GM12873 (cell line): ENCODE data around the gene GNAZ.

Experiments used
- TF ChIP-seq, protein P1 (sequence below): IDR thresholded peaks from 2 replicates; pipeline ENCODE4 v1.5.1; 2012; ENCODE audit warnings: low read depth, mild to moderate bottlenecking, moderate library complexity, low read length, control low read depth; ENCODE audit not compliant: insufficient read depth; ENCODE audit errors: missing control alignments

GNAZ gene

GRCh38 chr22:23147617-23148387 lies 77.5 kb downstream of the GNAZ start:
- TF ChIP-seq, protein P1, sequence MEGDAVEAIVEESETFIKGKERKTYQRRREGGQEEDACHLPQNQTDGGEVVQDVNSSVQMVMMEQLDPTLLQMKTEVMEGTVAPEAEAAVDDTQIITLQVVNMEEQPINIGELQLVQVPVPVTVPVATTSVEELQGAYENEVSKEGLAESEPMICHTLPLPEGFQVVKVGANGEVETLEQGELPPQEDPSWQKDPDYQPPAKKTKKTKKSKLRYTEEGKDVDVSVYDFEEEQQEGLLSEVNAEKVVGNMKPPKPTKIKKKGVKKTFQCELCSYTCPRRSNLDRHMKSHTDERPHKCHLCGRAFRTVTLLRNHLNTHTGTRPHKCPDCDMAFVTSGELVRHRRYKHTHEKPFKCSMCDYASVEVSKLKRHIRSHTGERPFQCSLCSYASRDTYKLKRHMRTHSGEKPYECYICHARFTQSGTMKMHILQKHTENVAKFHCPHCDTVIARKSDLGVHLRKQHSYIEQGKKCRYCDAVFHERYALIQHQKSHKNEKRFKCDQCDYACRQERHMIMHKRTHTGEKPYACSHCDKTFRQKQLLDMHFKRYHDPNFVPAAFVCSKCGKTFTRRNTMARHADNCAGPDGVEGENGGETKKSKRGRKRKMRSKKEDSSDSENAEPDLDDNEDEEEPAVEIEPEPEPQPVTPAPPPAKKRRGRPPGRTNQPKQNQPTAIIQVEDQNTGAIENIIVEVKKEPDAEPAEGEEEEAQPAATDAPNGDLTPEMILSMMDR: no peak

DNA sequence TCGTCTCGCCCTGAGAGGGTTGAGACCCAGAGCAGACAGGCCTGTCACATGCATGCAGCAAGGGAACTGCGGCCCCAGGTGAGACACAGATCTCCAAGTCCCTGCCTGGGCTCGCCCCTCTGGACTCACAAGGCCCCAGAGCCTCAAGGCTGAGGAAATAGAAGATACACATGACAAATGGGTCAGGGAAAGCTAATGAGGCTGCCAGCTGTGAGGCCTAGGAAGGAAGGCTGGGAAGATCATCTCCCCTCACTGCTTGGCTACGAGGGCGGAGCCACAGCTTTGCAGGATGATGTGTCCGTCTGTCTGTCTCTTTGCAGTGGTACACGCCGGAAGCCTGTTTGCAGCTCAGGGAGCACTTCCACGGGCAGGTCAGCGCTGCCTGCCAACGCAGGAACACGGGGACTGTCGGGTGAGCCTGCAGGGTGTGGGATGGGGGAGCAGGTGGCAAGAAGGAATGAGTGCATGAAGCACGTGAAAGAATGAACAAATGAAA lies 79.5 kb downstream of the GNAZ start:
- TF ChIP-seq, protein P1: no peak

GRCh38 chr22:23150762-23151161 lies 80.4 kb downstream of the GNAZ start:
- TF ChIP-seq, protein P1: no peak

- TF ChIP-seq, protein P1: no peak
Observed at GRCh38 chr22:23151827-23152226, 81.5 kb downstream of the GNAZ start.

DNA sequence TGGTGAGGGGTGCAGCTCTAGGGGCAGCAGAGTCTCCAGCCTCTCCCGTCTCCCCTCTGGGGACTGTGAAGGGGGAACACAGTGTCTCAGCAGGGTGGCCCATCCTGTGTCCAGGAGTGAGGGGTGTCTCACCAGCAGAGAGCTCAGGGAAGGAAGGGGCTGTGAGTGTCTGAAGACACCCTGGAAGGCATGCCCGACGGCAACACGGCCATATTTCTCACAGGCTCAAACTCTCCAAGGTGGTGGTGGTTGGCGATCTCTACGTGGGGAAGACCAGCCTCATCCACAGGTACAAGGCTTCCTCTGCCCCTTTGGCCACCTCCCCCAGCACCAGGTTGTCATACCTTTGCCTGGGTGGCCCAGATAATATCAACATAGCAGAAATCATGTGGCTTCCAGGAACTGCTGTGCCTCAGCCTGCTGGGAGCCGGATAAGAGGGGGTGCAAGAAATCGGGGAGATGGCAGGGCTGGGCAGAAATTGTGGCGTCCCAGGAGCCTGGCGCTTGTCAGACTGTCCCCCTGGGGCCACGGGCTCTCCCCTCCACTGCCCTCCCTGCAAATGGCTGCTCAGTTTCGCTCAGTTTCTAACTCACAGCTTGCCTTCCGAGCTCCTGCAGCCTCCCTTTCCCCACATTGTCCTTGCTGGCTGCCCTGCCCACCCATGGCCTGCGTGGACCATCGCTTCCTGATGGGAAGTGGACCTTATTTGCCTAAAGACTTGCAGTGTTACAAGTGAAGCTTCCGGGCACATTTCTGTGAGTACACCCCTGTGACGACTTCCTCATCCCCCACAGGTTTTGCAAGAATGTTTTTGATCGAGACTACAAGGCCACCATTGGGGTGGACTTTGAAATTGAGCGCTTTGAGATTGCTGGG lies 82.2 kb downstream of the GNAZ start:
- TF ChIP-seq, protein P1: no peak

DNA sequence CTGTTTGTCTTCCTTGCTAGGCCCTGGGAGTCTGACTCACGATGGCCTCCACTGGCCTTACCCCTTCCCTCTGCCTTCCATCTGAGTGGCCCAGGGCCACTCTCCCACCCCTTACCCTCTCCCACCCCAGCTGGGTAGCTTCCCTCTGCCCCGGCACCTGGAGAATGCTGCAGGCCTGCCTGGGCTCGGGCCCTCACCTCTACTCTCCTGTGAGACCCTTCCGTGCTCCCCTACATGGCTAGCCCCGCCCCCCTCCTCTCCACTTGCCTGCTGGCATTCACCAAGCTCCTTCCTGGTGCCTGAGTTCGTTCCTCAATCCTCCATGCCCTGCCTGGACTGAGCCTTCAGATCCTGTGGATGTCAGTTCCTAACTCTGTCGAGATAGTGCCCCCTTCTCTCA lies 83.7 kb downstream of the GNAZ start:
- TF ChIP-seq, protein P1: no peak

DNA sequence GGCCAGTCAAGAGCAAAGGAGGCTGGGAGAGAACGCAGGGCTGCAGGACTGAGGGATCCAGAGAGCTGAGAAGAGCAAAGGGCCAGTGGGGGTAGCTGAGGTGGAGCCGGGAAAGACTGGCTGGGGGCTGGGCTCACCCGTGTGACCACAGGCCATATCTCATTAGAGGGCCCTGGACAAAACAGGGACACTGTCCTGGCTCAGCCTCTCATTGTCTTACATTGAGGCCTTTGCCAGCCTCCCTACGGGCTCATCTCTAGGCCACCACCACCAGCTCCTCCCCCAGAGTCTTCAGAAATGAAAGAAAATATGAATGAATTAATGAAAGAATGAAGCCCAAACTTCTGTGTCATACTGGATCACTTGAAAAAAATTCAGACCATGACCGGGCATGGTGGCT lies 84.1 kb downstream of the GNAZ start:
- TF ChIP-seq, protein P1: no peak
